ENCODE data around the gene CENPI. TPM values are rescaled to one million over a fixed set of nuclear protein-coding genes. Genes with fewer than 3 reads are reported as not detected.

Gene CENPI
- polyA plus RNA-seq, 4 donors: 0.45 to 3.8 (median 2.8) TPM; not detected in 1

Other genes starting within 250 kb of the CENPI start
- gene NOX1, start 223.8 kb upstream of the CENPI start, polyA plus RNA-seq: 1 to 10 TPM in 1 of 4 donors, not detected in 3; 6.4 TPM
- 1 to 10 TPM in 3 of 4 donors, under 1 TPM in 1; 0.31 to 8.1 (median 2.0) TPM for gene XKRX, start 169.3 kb upstream of the CENPI start, polyA plus RNA-seq
- under 1 TPM in 1 of 4 donors, not detected in 3; 0.13 TPM for gene ARL13A, start 128.5 kb upstream of the CENPI start, polyA plus RNA-seq
- 10 to 100 TPM in 2 of 4 donors, 1 to 10 TPM in 2; 7.3 to 18.2 (median 10.3) TPM for gene TRMT2B, start 46.1 kb upstream of the CENPI start, polyA plus RNA-seq
- gene TMEM35A, start 19.3 kb upstream of the CENPI start, polyA plus RNA-seq: 1 to 10 TPM in 2 of 4 donors, under 1 TPM in 1, not detected in 1; 0.54 to 3.0 (median 1.3) TPM
- gene DRP2, start 121.6 kb downstream of the CENPI start, polyA plus RNA-seq: 1 to 10 TPM in 1 of 4 donors, under 1 TPM in 1, not detected in 2; 0.21 to 1.3 TPM
- gene TAF7L, start 193.1 kb downstream of the CENPI start, polyA plus RNA-seq: under 1 TPM in 2 of 4 donors, not detected in 2; 0.03 to 0.12 TPM

Measured in small intestine (tissue), 4 donors.